Adrenal gland (tissue), 12 donors: ENCODE results near the gene HOXC9. TPM values are rescaled to one million over a fixed set of nuclear protein-coding genes. Genes with fewer than 3 reads are reported as not detected.
A peak's percentile ranks its signal among the peaks of the same experiment; 100 is the strongest.

ENCODE experiments used
- DNase-seq, 7 donors: peaks; one replicate each; pipeline ENCODE4 v3.0.0-alpha.2; 2019 to 2020
- H3K27ac ChIP-seq, 5 donors: fragments of 200-600 bp; sonication (generic) in 4 of 5; 1 replicate in 3 of 5; 2 replicates in 2 of 5; pipeline versions ENCODE4 v1.5.1 to v1.8.0; 2016 to 2020; ENCODE audit warnings: mild to moderate bottlenecking in 1 of 5
- H3K27me3 ChIP-seq: fragments of 200-600 bp; 2 replicates; pipeline ENCODE4 v1.8.0; 2021
- H3K36me3 ChIP-seq, 2 donors: fragments of 200-600 bp; replicated peaks in 1 of 2; 1 replicate in 1 of 2; 2 replicates in 1 of 2; pipeline versions ENCODE4 v1.5.1 to v1.8.0; 2018 to 2022
- H3K4me1 ChIP-seq, 2 donors: fragments of 200-600 bp; replicated peaks in 1 of 2; 1 replicate in 1 of 2; 2 replicates in 1 of 2; pipeline versions ENCODE4 v1.5.1 to v1.8.0; 2018 to 2021
- H3K4me3 ChIP-seq, 4 donors: fragments of 200-600 bp; sonication (generic) in 3 of 4; one replicate each; pipeline ENCODE4 v1.5.1; 2016 to 2018
- H3K9me3 ChIP-seq, 3 donors: fragments of 200-600 bp; sonication (generic) in 1 of 3; replicated peaks in 1 of 3; 1 replicate in 2 of 3; 2 replicates in 1 of 3; pipeline versions ENCODE4 v1.5.1 to v1.8.0; 2016 to 2021
- CTCF ChIP-seq, 6 experiments: fragments of 450-650 bp in 4 of 6; fragments of 200-600 bp in 2 of 6; sonication (generic) in 1 of 6; IDR thresholded peaks; 1 replicate in 5 of 6; 2 replicates in 1 of 6; pipeline versions ENCODE4 v1.5.1 to v1.8.0; 2016 to 2021; ENCODE audit warnings: antibody characterized with exemption in 6 of 6, mild to moderate bottlenecking in 2 of 6, moderate library complexity in 1 of 6
- POLR2A ChIP-seq, 2 donors: fragments of 450-650 bp; IDR thresholded peaks; one replicate each; pipeline ENCODE4 v1.6.1; 2017; ENCODE audit warnings: antibody characterized with exemption in 2 of 2, mild to moderate bottlenecking in 2 of 2, moderate library complexity in 1 of 2
- WGBS, 4 donors: extraction: QIAGEN DNeasy Blood & Tissue Kit in 2 of 4; methylation state at CpG; one replicate each; pipeline versions ENCODE4 v1.1.5 to v1.1.7; 2013 to 2017; 5-methylcytosine and 5-hydroxymethylcytosine counted together
- intact Hi-C, 2 donors: fragments of 100-400 bp; cut with DNase I; formaldehyde crosslinking; loops; one replicate each; pipeline versions ENCODE4 v1.14.1 to v1.15.0; 2022 to 2023
- polyA plus RNA-seq, 3 donors: library from polyadenylated mRNA; stranded (reverse); fragments of 200-250 nt in 2 of 3; fragments of 350-450 nt in 1 of 3; fragmentation: Illumina TruSeq in 1 of 3; extraction: RNeasy Lipid Tissue Mini Kit (QIAGEN cat#74804) in 1 of 3; gene quantifications; one replicate each; pipeline ENCODE4 v1.2.3, GENCODE V29; 2013 to 2014
- total RNA-seq, 9 donors: library from RNA; depleted of rRNA in 4 of 9; stranded (reverse); fragments of >200 nt in 4 of 9; fragments of 120-200 nt in 1 of 9; fragmentation: NEBNext Ultra II Directional in 1 of 9; extraction: Animal tissue kit (Norgen Biotek cat#: 25700) in 1 of 9; gene quantifications; one replicate each; pipeline versions ENCODE4 v1.1.0 to v1.2.4, GENCODE V29; 2013 to 2023
- donor health status: healthy with polysubstance abuse.
- donor health status: Bipolar disorder and iron deficiency.
- donor health status: DM: yes; HTN: yes; CAD: no.
- donor health status: DM: no; HTN: no; CAD: no.
- donor health status: DM: no; HTN: no; CAD: no.
- donor health status: DM: yes; HTN: yes; CAD: no.

HOXC9 gene
- total and polyA plus RNA-seq, 12 donors = 1.2 to 12.1 (median 3.0) TPM; not detected in 1

GRCh38 chr12:54004063-54004840 lies 4.3 kb downstream of the HOXC9 start:
- no peak for TF ChIP-seq POLR2A (IDR thresholded peaks at IDR 0.05)
- TF ChIP-seq CTCF (IDR thresholded peaks at IDR 0.05) = no peak
- Histone ChIP-seq H3K27ac (peak overlapping the region in 2 of 5 donors; percentile 71 to 75), H3K27me3 (peaks cover 3% of the 10 kb centered on the region), H3K9me3 (no peaks in the 10 kb centered on the region), H3K4me3 (no peak overlapping the region), H3K36me3 (no peaks in the 10 kb centered on the region), H3K4me1 (peaks cover 18% of the 10 kb centered on the region in 2 donors)
- 55 to 70% (median 55%) methylated on average over 20 of the region's 20 CpGs for WGBS, 4 donors
- intact Hi-C loops = loop anchor here in 1 of 2 donors (5.0 kb wide), 1 partner anchor 203 kb away; no protein-coding TSS in a partner anchor
- no peak for DNase-seq

DNA sequence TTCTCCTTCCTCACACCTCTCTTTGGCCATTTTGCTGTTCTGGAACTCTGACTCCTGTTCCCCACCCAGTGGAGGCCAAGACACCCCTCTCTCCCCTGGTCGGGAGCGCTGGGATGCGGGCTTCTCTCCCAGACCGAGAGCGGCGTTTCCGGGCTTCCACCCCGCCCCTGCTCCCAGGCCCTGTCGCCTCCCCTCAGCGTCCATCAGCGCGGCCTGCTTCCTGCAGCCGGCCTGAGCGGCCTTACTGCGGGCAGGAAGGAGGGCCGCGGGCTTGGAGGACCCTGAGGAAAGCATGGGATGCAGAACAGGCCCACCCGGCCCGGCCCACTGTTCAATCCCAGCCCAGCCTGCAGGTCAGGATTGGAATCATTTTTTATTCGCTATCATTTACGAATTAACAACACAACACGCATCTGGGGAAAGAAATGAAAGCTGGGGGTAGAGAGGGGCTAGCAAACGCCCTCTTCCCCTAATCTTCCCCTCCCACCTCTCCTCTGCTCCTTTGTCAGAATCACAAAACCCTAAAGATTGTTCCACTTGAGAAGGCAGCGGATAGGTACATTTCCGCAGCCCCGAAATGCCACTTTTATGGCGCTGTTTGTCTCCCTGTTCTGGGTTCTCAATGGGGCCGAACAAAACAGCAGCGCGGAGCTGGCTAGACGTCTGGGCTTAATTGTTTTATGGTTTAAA lies 5.0 kb downstream of the HOXC9 start:
- peak overlapping the region in 1 of 4 donors; percentile 13 for H3K4me3 ChIP-seq
- no peak for TF ChIP-seq CTCF (IDR thresholded peaks at IDR 0.05)
- no peak for TF ChIP-seq POLR2A (IDR thresholded peaks at IDR 0.05)
- intact Hi-C loops = loop anchor here in 1 of 2 donors (5.0 kb wide), 2 partner anchors 192 to 202 kb away; no protein-coding TSS in a partner anchor
- DNase-seq = no peak
- 32 to 40% (median 34%) methylated on average over 31 of the region's 31 CpGs for WGBS, 4 donors
- H3K4me1 ChIP-seq = peaks cover 11 to 16% of the 10 kb centered on the region in 2 donors
- no peaks in the 10 kb centered on the region for H3K36me3 ChIP-seq
- H3K27me3 ChIP-seq = peaks cover 3% of the 10 kb centered on the region
- H3K9me3 ChIP-seq = no peaks in the 10 kb centered on the region
- peak overlapping the region in 3 of 5 donors; percentile 59 to 75 (median 71) for H3K27ac ChIP-seq

GRCh38 chr12:54005531-54005852 lies 5.5 kb downstream of the HOXC9 start:
- H3K27me3 ChIP-seq = peaks cover 3% of the 10 kb centered on the region
- H3K4me1 ChIP-seq = peaks cover 8 to 11% of the 10 kb centered on the region in 2 donors
- intact Hi-C loops = loop anchor here in 1 of 2 donors (5.0 kb wide), 1 partner anchor 192 kb away; no protein-coding TSS in a partner anchor
- H3K36me3 ChIP-seq = no peaks in the 10 kb centered on the region
- 10 to 12% (median 11%) methylated on average over 12 to 26 of the region's 26 CpGs for WGBS, 4 donors
- DNase-seq = no peak
- H3K4me3 ChIP-seq = peak overlapping the region in 1 of 4 donors; percentile 13
- H3K27ac ChIP-seq = peak overlapping the region in 3 of 5 donors; percentile 59 to 75 (median 71)
- TF ChIP-seq POLR2A (IDR thresholded peaks at IDR 0.05) (no peak), CTCF (IDR thresholded peaks at IDR 0.05) (no peak)
- H3K9me3 ChIP-seq = no peaks in the 10 kb centered on the region
